NCI-H510A (cell line): ENCODE data around the gene QRSL1.
A peak's percentile ranks its signal among the peaks of the same experiment; 100 is the strongest.
"Not testable (repeated sequence)": the region's sequence is repeated elsewhere in the genome, so short reads cannot be mapped to it uniquely, and the experiment has no call there.

Source experiments
- DNase-seq: peaks from one replicate; lab custom pipeline; 2025; lab: John Stamatoyannopoulos, UW

The QRSL1 gene

GRCh38 chr6:106684011-106684410, 54.6 kb downstream of the QRSL1 start:
- DNase-seq = no peak

- no peak for DNase-seq
Observed at GRCh38 chr6:106685833-106686232, 56.5 kb downstream of the QRSL1 start.

GRCh38 chr6:106688177-106688951, 59.0 kb downstream of the QRSL1 start:
- DNase-seq = no peak

- no peak for DNase-seq
Observed at GRCh38 chr6:106692112-106692818, 62.9 kb downstream of the QRSL1 start.

GRCh38 chr6:106692819-106693208, 63.4 kb downstream of the QRSL1 start:
- no peak for DNase-seq

GRCh38 chr6:106693418-106693817, 64.0 kb downstream of the QRSL1 start:
- no peak for DNase-seq

GRCh38 chr6:106694343-106694742, 65.0 kb downstream of the QRSL1 start:
- DNase-seq = no peak

- no peak for DNase-seq
Observed at GRCh38 chr6:106700581-106700980, 71.2 kb downstream of the QRSL1 start.

- DNase-seq = not testable (repeated sequence)
Observed at GRCh38 chr6:106701201-106701600, 71.8 kb downstream of the QRSL1 start.

- DNase-seq = no peak
Observed at GRCh38 chr6:106702046-106702445, 72.7 kb downstream of the QRSL1 start.

GRCh38 chr6:106702451-106703110, 73.2 kb downstream of the QRSL1 start:
- peak; percentile 58 for DNase-seq

- DNase-seq = no peak
Observed at GRCh38 chr6:106704327-106704726, 74.9 kb downstream of the QRSL1 start.

- DNase-seq = no peak
Observed at GRCh38 chr6:106705156-106705555, 75.8 kb downstream of the QRSL1 start.

GRCh38 chr6:106710580-106710979, 81.2 kb downstream of the QRSL1 start:
- no peak for DNase-seq

- no peak for DNase-seq
Observed at GRCh38 chr6:106714281-106714680, 84.9 kb downstream of the QRSL1 start.

- no peak for DNase-seq
Observed at GRCh38 chr6:106715922-106716321, 86.5 kb downstream of the QRSL1 start.

- no peak for DNase-seq
Observed at GRCh38 chr6:106716966-106717365, 87.6 kb downstream of the QRSL1 start.
